GM18511 (cell line): Measurements from ENCODE around the gene MVK.

Experiments used
- ATAC-seq: cut with Tn5 transposase; IDR thresholded peaks from one replicate; pipeline ENCODE4 v1.9.1; 2021; ENCODE audit warnings: mild to moderate bottlenecking, moderate library complexity; ENCODE audit not compliant: unreplicated experiment

Gene MVK

DNA sequence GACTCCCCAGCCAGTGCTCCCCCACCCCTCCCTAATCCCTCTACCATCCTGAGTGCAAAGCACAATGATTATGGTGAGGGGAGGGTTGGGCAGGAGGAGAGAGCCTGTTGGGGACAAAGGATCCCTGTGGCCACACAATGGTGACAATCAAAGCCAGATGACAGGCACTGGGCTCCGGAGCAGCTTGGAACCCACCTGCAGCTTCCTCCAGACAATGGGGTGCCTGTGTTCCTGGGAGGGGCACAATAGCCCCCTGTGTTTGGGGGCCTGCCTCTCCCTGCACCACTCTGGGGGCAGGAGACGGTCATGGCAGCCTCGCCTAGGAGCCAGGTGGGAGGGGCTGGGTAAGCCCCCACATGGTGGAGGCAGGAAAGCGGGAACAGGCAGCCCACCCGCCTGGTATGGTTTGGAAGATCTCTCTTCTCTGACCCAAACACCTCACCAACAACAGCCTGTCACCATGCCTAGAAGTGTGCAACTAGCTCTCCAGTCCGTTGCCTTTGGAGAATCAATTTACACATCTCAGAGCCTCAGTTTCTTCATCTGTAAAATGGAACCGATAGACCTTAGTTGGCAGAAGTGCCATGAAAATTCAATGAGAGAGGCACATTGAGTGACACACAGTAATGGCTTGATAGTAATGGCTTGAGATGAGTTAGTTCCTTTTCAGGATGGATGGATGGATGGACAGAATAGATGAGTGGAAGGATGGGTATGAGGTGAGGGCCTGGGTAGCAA, 53.0 kb downstream of the MVK start:
- ATAC-seq, result no peak

DNA sequence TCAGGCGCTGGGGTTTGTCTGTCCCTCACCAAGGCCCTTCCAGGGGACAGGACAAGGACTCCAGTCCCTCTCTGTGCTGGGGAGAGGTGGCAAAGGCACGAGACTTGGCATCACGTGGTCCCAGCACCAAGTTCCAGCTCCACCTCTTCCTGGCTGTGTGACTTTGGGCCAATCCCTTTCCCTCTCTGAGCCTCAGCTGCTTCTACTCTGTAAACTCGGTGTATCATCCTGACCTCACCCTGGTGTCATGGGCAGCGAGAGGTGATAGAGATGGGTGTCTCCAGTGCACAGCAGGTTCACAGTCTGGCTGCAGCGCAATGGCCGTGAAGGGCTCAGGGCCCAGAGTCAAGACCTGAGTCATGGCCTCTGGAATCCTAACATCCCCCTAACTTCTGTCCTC, 54.0 kb downstream of the MVK start:
- ATAC-seq, result no peak

DNA sequence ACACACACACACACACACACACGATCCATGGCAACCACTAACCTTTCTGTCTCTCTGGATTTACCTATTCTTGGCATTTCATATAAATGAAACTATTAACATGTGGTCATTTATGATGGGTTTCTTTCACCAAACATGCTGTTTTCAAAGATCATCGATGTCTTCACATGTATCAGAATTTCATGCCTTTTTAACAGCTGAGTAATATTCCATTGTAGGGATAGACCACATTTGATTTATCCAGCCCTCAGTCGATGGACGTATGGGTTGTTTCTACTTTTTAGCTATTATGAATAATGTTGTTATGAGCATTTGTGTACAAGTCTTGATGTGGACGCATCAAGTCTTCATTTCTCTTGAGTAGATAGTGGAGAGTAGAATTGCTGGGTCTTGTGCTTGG, 56.5 kb downstream of the MVK start:
- no peak for ATAC-seq

DNA sequence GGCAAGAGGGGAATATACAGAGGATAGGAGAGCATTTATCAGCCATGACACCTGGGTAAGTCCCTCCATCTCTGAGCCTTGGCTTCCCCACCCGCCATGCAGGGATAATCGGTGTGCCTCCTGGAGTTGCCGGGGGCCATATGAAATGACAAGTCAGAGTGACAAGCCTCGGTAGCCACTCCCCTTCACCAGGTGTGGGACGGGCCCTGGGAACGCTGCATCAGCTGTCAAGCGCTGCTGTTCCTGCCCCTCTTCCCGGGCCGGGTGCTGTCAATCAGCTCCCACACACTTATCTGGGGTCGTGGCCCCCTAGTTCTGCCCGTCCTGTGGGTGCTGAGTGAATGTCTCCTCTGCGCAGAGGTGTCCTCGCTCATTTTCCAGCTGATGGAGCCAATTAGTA, 57.2 kb downstream of the MVK start:
- ATAC-seq, result no peak

DNA sequence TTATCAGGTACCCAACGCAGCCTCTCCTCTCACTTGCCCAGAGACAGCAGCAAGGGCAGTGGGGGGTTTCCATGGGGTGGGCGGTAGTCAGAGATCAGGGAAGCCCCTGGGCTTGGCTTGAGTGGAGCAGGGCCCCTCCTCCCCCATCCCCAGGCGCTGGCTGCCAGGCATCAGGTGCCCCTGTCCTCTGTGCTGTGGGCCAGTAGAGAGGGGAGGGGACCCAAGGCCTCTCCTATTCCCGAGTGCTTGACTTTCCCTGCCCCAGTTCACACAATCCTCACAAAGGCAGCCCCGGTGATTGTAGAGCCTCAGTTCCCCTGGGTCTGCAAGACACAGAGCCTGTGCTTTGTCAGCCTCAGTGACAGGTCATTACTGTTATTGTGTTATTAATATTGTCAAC, 57.7 kb downstream of the MVK start:
- ATAC-seq, result no peak

DNA sequence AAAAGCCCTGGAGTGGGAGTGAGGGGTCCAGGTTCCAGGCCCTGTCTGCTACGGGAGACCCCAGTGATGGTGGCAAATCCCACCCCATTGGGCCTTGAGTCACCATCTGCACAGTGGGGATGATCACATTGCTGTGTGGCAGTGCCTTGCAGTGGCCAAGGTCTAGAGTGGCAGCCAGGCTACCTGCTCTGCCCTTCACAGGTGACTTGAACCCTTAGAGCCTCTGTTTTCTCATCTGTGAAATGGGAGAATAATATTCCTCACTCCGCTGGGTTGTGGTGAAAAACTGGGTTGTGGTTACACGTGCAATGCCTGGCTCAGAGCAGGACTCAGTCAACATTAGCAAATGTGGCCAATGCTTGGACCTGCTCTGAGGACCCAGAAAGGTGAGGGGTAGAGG, 58.2 kb downstream of the MVK start:
- ATAC-seq, result no peak

DNA sequence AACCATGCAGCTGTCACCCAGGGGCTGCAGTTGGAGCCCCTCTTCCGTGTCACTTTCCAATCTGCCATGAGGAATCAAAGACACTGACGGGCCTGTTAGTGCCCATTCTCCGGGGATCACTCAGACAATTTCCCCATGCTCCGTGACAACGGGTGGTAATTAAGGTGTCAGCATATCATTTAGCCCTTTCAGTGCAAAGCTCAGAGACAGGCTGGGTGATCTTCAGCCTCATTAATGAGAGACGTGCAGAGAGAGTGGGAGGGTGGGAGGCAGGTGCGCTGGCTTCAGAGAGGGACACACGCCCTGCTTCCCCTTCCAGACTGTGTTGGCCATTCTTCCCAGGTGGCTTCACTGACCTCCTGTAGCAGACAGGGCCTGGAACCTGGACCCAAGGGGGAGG, 58.7 kb downstream of the MVK start:
- no peak for ATAC-seq

DNA sequence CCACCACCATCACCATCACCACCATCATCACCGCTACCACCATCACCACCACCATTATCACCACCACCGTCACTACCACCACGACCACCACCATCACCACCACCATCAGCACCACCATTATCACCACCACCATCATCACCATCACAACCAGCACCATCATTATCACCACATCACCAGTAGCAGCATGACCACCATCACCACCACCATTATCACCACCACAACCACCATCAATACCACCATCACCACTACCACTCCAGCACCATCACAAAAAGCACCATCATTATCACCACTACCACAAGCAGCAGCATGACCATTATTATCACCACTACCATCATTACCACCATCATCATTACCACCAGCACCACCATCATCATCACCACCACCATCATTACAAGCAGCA, 62.1 kb downstream of the MVK start:
- no peak for ATAC-seq

DNA sequence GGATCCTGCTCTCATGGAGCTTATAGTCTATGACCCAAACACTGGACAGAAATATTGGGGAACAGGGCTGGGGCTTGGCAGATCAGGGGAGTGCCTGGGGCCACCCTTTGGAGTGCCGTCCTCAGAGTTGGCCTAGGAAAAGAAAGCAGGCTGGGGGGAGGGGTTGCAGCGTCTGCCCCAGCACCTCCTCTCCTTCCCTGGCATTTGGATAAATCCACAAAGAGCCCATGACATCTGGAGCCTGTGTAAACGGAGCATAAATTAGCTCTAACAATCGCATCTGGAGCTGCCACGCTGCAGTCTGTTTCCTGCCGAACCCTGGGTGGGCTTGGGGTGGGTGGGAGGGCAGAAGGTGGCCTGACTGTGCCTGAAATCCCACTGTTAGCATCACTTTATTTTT, 63.8 kb downstream of the MVK start:
- no peak for ATAC-seq

DNA sequence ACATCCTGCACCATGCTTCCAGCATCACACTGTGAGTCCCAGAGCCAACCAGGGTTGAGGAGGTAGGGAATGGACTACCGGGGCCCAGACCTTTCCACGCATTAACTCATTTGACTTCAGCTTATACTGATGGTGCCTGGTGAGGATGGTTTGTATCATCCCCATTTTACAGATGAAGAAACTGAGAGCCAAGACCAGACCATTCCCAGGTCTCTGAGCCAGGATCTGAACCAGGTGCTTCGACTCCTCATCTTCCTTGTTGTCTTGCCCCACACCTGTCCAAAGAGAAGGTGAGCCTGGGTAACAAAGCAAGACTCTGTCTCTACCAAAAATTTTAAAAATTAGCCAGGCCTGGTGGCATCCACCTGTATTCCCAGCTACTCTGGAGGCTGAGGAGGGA, 64.4 kb downstream of the MVK start:
- no peak for ATAC-seq

DNA sequence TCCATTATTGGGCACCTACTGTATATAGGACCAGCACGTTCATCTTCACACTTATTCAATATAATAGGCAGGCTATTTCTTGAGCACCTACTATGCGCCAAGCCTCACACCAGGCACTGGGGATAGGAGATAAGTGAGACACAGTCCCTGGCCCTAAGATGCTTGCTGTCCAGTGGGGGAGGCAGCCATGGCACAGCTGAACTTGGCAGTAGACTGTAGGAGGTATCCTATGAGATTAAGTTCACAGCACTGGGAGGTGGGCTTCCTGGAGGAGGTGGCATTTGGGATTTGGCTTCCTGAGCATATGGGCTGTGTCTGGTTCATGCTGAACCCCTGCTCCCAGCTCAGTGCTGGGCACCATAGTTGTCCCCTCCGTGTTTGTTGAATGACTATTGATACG, 65.1 kb downstream of the MVK start:
- ATAC-seq, result no peak

DNA sequence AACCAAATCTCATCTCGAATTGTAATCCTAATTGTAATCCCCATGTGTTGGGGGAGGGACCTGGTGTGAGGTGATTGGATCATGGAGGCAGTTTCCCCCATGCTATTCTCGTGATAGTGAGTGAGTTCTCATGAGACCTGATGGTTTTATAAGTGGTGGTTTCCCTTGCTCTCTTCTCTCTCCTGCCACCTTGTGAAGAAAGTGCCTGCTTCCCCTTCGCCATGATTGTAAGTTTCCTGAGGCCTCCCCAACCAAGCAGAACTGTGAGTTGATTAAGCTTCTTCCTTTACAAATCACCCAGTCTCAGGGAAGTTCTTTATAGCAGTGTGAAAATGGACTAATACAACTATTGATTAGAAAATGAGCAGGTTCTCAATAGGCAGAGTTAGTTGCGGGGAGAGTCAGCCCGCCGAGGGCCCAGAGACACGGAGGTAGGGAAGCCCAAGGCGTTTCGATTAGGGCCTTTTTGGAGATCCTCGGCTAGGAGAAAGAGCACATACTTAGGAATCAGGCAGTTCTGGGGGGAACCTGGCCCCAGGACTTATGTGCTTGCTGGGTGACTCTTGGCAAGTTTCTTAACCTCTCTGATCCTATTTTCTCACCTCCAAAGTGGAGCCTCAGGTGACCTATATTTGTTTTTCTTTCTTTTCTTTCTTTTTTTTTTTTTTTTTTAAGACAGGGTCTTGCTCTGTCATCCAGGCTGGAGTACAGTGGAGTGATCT, 65.7 kb downstream of the MVK start:
- no peak for ATAC-seq

DNA sequence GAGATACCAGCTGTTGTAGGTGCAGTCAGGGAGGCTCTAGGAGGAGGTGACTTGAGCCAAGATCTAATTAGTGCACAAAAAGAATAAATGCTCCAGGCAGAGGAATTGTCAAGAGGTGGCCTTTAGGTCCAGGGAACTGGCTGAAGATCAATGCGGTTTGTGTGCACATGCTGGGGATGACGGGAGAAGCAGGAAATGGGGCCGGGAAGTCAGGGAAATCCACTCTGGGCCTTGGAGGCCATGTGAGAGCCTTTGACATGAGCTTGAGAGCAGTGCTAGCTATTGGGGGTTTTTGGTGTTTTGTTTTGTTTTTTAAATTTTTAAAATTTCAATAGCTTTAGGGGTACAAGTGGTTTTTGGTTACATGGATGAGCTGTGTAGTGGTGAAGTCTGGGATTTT, 67.4 kb downstream of the MVK start:
- ATAC-seq, result no peak

DNA sequence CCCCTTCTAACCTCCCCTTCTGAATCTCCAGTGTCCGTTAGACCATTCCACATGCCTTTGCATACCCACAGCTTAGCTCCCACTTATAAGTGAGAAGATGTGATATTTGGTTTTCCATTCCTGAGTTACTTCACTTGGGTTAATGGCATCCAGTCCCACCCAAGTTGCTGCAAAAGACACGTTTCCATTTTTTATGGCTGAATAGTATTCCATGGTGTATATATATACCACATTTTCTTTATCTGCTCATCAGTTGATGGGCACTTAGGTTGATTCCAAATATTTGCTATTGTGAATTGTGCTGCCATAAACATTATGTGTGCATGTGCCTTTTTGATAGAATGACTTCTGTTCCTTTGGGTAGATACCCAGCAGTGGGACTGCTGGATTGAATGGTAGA, 67.8 kb downstream of the MVK start:
- no peak for ATAC-seq

DNA sequence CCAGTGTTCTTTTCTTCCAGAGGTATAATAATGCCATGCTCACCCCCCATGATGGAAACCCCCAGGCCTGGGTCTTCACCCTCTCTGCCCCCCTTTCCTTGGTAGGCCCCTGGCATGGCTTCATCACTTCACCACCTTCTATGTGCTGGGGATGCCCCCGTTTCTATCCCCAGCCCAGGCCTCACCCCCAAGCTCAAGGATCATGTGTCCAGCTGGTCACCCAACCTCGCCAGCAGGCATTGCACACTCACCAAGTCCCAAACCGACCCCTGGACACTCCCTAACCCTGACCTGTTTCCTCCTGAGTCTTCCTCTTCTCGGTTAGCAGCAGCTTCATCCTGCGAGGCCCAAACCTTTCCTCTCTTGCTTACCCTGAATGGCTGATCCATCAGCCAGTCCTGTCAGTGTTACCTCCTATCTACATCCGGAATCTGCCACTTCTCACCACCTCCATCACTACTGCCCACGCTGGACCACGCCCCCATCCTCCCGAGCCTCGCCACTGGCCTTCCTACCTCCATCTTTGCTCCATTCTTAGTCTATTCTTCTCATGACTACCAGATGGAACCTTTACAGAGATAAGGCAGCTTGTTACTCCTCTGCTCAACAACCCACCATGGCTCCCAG, 69.0 kb downstream of the MVK start:
- no peak for ATAC-seq

DNA sequence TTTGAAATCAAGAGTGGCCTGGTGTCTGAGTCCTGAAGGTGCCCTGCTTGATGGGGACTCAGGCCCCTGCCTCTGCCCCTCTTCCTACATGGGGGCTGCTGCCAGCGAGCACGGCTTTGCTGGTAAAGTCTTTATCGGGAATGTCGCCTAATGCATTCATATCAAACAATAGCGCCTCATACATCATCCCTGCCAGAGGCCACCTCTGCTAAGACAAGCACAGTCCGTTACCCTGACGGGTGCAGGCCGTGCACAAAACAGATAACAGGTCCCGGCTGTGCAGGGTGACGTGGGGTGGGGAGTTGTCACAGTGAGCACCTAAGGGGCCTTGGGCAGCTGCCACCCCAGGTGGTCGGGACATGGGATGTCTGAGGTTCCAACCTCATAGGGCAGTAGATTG, 71.6 kb downstream of the MVK start:
- no peak for ATAC-seq

DNA sequence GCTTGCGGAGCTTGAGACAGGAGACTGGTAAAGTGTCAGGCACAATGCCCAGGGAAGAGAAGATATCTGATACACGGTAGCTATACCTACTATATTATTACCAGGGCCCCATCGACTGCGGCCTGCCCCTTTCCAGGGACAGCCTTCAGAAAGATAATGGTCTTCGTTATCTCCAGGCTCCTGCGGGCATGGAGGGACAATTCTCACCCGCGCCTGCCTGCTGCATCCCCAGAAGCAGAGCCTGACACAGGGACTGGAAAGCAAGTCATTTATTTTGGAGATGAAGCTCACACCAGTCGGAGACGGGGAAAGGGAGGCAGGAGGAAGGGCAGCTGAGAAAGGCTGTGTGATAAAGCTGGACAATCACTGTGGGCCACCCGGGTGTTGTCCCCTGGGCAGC, 72.1 kb downstream of the MVK start:
- no peak for ATAC-seq
